Mucosa of gallbladder (tissue), 1 donor: ENCODE data around the gene VSIG2. TPM values are rescaled to one million over a fixed set of nuclear protein-coding genes. Genes with fewer than 3 reads are reported as not detected.

Experiments used
- DNase-seq: peaks from one replicate; pipeline ENCODE4 v3.0.0-alpha.2; 2020; ENCODE audit warnings: low spot score
- total RNA-seq: library from RNA; stranded (reverse); gene quantifications from one replicate; pipeline ENCODE4 v1.2.1, GENCODE V29; 2021
- donor health status: DM: no; HTN: no; CAD: no.

Gene VSIG2
- total RNA-seq, 1 donor from 2014 or later: 24.3 TPM

DNA sequence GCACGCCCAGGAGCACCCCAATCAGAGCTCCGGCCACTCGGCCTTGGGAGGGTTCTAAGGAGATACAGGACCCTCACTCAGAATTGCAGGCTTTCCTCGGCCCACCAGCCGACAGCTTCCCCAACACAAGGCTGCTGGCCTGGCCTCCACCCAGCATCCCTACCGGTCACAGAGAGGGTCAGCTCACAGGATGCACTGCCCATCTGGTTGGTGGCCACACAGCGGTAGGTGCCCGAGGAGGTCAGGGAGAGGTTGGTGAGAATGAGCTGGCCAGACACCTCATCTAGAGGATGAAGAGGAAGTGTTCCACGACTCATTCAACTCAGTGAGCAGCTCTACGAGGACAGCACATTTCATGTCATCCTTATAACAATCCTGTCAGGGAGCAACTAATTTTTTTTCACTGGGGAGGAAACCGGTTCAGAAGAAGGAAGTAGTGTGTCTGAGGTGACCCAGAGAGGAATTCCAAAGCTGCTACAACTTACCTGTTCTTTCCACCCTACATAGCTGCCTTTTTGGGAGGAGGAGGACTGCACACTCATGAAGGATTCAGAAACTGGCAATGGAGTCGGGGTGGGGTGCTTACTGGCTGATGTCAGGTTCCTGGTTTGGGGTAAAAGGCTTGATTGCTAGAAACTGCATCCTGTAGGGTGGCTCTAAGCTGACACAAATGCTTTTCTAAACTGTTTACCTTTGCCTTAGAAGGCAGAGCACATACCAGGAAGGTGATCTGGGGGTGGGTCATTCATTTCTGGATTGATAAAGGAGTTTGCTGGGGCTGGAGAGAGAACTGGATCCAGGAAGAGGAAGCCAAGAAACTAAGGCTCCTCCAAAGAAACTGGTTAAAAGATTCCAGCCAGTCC, 3.3 kb downstream of the VSIG2 start:
- no peak for DNase-seq

- no peak for DNase-seq
These were observed 4.0 kb downstream of the VSIG2 start for GRCh38 chr11:124748100-124748418.

DNA sequence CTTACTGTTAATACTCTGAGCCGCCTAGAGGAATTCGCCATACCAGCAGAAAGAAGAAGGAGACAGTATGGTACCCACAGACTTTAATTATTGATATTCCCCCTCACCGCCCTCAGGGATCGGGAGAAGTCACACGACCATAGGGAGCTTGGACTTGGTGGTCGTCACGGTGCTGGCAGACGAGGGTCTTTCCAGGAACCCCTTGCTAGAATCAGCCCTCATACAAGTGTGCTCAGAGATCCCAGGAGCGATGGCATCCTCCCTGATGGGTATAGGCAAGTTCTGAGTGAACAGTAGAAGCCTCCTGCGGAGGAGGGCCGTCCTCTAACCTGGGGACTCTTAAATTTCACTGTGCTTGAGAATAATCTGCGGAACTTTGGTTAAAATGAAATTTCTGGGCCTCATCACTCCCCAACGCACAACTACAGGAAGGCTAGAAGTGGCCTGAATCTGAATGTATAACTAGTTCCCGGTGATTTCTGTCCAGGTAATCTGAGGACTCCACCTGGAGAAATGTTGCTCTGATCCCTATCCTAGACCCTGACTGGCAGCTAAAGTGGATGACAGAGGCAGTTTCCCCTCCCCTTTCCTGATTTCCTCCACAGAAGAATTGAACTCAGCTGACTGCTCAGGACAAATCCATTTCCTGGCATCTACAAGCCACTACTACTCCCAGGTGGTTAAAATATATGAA, 4.5 kb downstream of the VSIG2 start:
- no peak for DNase-seq

GRCh38 chr11:124746621-124747243, 5.3 kb downstream of the VSIG2 start:
- DNase-seq: peak; percentile 89

- DNase-seq: no peak
These were observed 6.0 kb downstream of the VSIG2 start for GRCh38 chr11:124745835-124746620.

- no peak for DNase-seq
These were observed 6.7 kb downstream of the VSIG2 start for GRCh38 chr11:124745270-124745834.

- DNase-seq: no peak
These were observed 9.0 kb downstream of the VSIG2 start for GRCh38 chr11:124743050-124743449.

DNA sequence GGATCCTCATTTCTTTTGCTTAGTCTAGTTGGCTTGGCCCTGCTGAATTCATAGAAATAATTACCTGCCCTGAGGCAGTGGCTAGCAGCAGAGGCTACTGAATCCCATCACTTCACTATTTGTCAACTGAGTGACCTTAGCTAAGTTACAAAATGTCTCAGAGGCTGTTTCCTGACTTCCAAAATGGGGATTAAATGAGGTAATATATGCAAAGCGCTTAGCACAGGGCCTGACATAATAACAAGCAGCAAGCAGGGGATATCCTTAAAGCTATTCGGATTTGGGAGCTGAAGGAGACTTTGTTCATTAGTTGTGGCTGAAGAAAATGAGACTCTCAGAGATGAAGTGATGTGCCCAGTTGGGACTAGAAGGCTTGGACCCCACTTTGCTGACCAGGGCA, 9.5 kb downstream of the VSIG2 start:
- DNase-seq: no peak

DNA sequence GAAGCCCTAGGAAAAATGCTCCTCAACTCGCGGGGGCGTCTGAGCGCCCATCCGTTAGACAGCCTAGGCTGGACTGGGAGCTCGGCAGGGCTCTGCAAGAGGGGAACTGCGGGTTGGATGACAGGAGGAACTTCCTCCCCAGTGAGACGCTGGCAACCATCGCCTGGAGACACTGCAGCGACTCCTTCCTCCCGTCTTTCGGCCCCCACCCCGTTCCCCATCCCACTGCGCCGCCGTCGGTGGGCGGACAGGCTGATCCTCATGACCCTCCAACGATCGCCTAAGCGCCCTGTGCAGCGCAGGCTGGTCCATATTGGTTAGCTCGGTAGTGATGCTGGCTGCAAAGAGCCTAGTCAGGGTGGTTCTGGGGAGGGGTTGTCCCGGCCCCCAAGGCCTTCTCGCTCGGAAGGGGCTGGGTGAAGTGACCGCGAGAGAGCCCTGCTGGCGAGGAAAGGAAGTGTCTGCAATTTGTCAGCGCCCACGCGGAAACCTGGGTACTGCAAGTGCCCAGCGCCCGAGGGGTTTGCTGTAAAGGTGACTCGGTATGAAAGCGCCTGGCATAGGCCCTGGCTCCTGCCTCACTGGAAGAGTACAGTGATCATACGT, 11.7 kb downstream of the VSIG2 start:
- no peak for DNase-seq

- DNase-seq: peak; percentile 90
These were observed 12.4 kb downstream of the VSIG2 start, which contains the start of gene NRGN for GRCh38 chr11:124739479-124740276. Gene NRGN, plus strand, starts transcription at chr11:124739942. Its CDS starts 143 bp downstream, at chr11:124740085.

- DNase-seq: no peak
These were observed 13.2 kb downstream of the VSIG2 start for GRCh38 chr11:124738713-124739478.

DNA sequence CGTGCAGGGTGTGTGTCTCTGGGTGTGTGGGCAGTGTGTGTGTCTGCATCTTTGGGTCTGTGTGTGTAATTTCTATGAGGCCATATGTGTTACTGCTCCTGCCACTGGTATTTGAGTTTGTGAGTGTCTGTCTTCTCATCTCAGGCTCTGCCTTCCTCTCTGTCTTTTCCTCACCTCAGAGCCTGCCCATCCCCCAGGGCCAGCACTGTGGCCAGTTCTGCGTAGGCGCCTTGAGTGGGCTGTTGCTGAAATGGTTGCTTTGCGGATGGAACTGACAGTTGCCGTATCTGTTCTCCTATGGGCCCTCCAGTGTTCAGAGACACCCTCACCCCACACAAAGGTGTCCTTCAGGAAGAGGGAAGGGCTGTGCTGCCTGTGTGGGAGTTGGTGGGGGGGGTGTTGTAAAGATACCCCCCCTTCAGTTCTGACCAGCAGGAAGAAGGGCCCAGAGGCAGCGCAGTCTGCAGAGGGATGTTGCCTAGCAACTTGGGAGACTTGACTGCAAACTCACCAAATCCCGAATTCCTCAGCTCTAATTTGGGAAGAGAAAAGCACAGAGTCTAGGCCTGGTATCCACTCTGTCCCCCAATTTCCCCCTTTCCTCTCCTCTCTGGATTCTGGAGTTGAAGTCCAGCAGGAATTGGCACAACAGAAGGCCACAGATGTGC, 14.3 kb downstream of the VSIG2 start:
- DNase-seq: no peak

- no peak for DNase-seq
These were observed 15.3 kb downstream of the VSIG2 start for GRCh38 chr11:124736736-124737135.

DNA sequence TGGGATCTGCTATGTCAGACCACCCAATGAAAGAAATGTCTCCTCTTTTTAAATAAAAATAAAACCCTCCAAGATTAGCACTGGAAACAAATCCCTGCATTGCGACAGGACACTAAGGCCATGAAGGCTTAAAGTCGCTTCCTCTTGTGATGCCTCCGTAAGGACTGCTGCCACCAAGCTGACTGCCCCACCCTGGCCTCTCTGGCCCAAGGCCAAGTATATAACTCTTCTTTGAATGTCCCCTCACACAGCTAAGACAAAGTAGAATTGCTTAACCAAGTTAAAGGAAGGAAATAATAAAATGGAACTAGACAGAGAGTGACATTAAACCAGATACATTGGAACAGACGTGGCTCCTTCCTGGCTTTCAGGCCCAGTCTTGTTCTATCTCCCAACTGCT, 19.8 kb downstream of the VSIG2 start:
- no peak for DNase-seq

DNA sequence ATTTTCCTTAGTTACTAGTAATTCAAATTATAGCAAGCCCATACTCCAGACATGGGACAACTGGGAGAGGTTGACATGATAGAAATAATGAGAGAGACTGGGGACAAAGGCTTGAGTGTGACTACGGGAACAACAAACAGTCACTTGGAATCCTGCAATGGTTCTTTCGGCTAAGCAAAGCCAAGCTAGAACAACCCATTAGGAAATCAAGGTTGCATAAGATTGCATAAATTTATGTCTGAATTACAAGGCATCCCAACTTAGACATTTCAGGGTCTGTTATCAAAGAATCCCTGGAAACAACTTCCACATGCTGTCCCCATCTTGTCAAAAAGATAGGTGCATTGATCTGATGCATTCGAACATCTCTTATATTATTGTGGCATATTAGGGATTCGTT, 22.5 kb downstream of the VSIG2 start:
- no peak for DNase-seq

GRCh38 chr11:124728134-124728533, 23.9 kb downstream of the VSIG2 start:
- no peak for DNase-seq

- DNase-seq: no peak
These were observed 24.6 kb downstream of the VSIG2 start for GRCh38 chr11:124727474-124727873.

- DNase-seq: no peak
These were observed 26.3 kb downstream of the VSIG2 start for GRCh38 chr11:124725719-124726105.
